ENCODE measurements around the gene NDRG3.
"Not testable (repeated sequence)": the region's sequence is repeated elsewhere in the genome, so short reads cannot be mapped to it uniquely, and the experiment has no call there.

Gene NDRG3

DNA sequence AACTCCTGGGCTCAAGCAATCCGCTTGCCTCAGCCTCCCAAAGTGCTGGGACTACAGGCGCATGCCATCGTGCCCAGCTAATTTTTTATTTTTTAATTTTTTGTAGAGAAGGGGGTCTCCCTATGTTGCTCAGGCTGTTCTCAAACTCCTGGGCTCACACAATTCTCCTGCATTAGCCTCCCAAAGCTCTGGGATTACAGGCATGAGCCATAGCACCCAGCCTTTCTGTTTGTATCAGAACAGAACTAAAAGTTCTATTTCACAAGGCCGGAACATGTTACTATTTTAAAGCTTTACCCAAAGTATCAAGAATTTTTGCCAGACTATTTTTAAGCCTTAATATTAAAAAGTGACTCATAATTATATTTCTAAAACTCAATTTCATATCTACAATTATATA, 42.4 kb downstream of the NDRG3 start:
- no peak overlapping the region for H3K4me2 ChIP-seq (ENCODE audit: low read depth, low read length, poor library complexity, severe bottlenecking)
- H2AFZ ChIP-seq (ENCODE audit: low read depth, low read length, severe bottlenecking), result no peak overlapping the region
- H3K9ac ChIP-seq (ENCODE audit: low read length), result no peak overlapping the region
- H3K27ac ChIP-seq (ENCODE audit: low read depth, low read length), result no peak overlapping the region
- no peaks in the 10 kb centered on the region for H3K9me3 ChIP-seq (ENCODE audit: insufficient read depth, low read length)
- no peak for TF ChIP-seq CTCF (IDR thresholded peaks at IDR 0.05; ENCODE audit: insufficient read depth, low read length, poor library complexity, severe bottlenecking)
- TF ChIP-seq EZH2phosphoT487 (conservative IDR thresholded peaks at IDR 0.05; ENCODE audit: low read length), result no peak
- H3K36me3 ChIP-seq (ENCODE audit: low read length), result no peaks in the 10 kb centered on the region
- no peaks in the 10 kb centered on the region for H3K9me2 ChIP-seq (replicated peaks; ENCODE audit: insufficient read depth, low read length)
- H4K20me1 ChIP-seq (ENCODE audit: low read depth, low read length), result no peaks in the 10 kb centered on the region
- no peak overlapping the region for H3K4me3 ChIP-seq (ENCODE audit: insufficient read depth, low read length, poor library complexity, severe bottlenecking)
- H3K27me3 ChIP-seq (ENCODE audit: low read length), result no peaks in the 10 kb centered on the region
- peaks cover 3% of the 10 kb centered on the region; the same call in 1 of the 2 replicates for H3F3A ChIP-seq (ENCODE audit: insufficient read depth)
- H3K79me2 ChIP-seq (ENCODE audit: insufficient read depth, low read length), result no peaks in the 10 kb centered on the region

DNA sequence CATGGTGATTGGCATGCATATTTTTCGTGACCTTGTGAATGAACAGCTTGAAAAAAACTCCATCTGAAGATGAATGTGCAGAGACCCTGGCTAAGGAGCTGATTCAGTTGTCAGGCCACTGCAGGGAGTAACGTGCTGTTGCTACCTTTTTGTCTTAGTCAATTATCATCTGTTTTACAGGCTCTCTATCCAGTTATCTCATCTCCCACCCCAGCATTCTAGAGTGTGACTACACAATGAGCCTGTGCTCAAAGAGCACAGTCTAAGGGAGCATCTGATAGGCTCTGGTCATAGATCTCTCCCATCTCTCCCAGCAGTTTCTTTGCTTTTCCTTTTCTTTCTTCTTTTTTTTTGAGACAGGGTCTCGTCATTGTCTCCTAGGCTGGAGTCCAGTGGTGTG, 45.5 kb downstream of the NDRG3 start:
- Histone ChIP-seq H4K20me1 (ENCODE audit: low read depth, low read length) (no peaks in the 10 kb centered on the region), H3K27ac (ENCODE audit: low read depth, low read length) (no peak overlapping the region), H3K36me3 (ENCODE audit: low read length) (no peaks in the 10 kb centered on the region), H3F3A (ENCODE audit: insufficient read depth) (peaks cover 3% of the 10 kb centered on the region; the same call in 1 of the 2 replicates), H2AFZ (ENCODE audit: low read depth, low read length, severe bottlenecking) (no peak overlapping the region), H3K4me2 (ENCODE audit: low read depth, low read length, poor library complexity, severe bottlenecking) (no peak overlapping the region), H3K79me2 (ENCODE audit: insufficient read depth, low read length) (no peaks in the 10 kb centered on the region), H3K9me2 (replicated peaks; ENCODE audit: insufficient read depth, low read length) (no peaks in the 10 kb centered on the region), H3K27me3 (ENCODE audit: low read length) (no peaks in the 10 kb centered on the region), H3K9me3 (ENCODE audit: insufficient read depth, low read length) (no peaks in the 10 kb centered on the region), H3K9ac (ENCODE audit: low read length) (no peak overlapping the region), H3K4me3 (ENCODE audit: insufficient read depth, low read length, poor library complexity, severe bottlenecking) (no peak overlapping the region)
- TF ChIP-seq CTCF (IDR thresholded peaks at IDR 0.05; ENCODE audit: insufficient read depth, low read length, poor library complexity, severe bottlenecking), result no peak
- TF ChIP-seq EZH2phosphoT487 (conservative IDR thresholded peaks at IDR 0.05; ENCODE audit: low read length), result no peak

DNA sequence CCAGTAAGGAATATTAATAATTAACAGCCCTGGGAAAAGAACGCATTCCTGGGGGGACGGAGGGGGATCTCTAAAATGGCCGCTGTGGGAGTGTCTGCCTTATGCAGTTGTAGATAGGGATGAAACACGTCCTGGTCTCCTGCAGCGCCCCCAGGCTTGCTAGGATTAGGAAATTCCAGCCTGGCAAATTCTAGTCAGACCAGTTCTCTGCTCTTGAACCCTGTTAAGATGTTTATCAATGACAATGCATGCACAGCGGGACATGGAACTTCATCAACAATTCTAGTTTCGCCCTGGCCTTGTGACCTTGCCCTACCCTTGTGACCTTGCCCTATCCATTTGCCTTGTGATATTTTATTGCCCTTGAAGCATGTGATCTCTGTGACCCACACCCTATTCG, 50.4 kb downstream of the NDRG3 start:
- H3K9me2 ChIP-seq (replicated peaks; ENCODE audit: insufficient read depth, low read length); H3K27me3 ChIP-seq (ENCODE audit: low read length); H3K79me2 ChIP-seq (ENCODE audit: insufficient read depth, low read length); H3K36me3 ChIP-seq (ENCODE audit: low read length); H3K9me3 ChIP-seq (ENCODE audit: insufficient read depth, low read length); H3K9ac ChIP-seq (ENCODE audit: low read length); H2AFZ ChIP-seq (ENCODE audit: low read depth, low read length, severe bottlenecking); H3K4me2 ChIP-seq (ENCODE audit: low read depth, low read length, poor library complexity, severe bottlenecking); H4K20me1 ChIP-seq (ENCODE audit: low read depth, low read length); H3K4me3 ChIP-seq (ENCODE audit: insufficient read depth, low read length, poor library complexity, severe bottlenecking); H3K27ac ChIP-seq (ENCODE audit: low read depth, low read length); H3F3A ChIP-seq (ENCODE audit: insufficient read depth): not testable (repeated sequence)

GRCh38 chr20:36688630-36689029, 57.3 kb downstream of the NDRG3 start:
- H3K36me3 ChIP-seq (ENCODE audit: low read length), result no peaks in the 10 kb centered on the region
- H3K9ac ChIP-seq (ENCODE audit: low read length), result no peak overlapping the region
- no peaks in the 10 kb centered on the region for H3F3A ChIP-seq (ENCODE audit: insufficient read depth)
- TF ChIP-seq CTCF (IDR thresholded peaks at IDR 0.05; ENCODE audit: insufficient read depth, low read length, poor library complexity, severe bottlenecking) (no peak), EZH2phosphoT487 (conservative IDR thresholded peaks at IDR 0.05; ENCODE audit: low read length) (no peak)
- no peaks in the 10 kb centered on the region for H3K79me2 ChIP-seq (ENCODE audit: insufficient read depth, low read length)
- H3K27ac ChIP-seq (ENCODE audit: low read depth, low read length), result no peak overlapping the region
- H3K27me3 ChIP-seq (ENCODE audit: low read length), result no peaks in the 10 kb centered on the region
- H2AFZ ChIP-seq (ENCODE audit: low read depth, low read length, severe bottlenecking), result no peak overlapping the region
- no peaks in the 10 kb centered on the region for H3K9me2 ChIP-seq (replicated peaks; ENCODE audit: insufficient read depth, low read length)
- H3K9me3 ChIP-seq (ENCODE audit: insufficient read depth, low read length), result no peaks in the 10 kb centered on the region
- H4K20me1 ChIP-seq (ENCODE audit: low read depth, low read length), result no peaks in the 10 kb centered on the region
- no peak overlapping the region for H3K4me3 ChIP-seq (ENCODE audit: insufficient read depth, low read length, poor library complexity, severe bottlenecking)
- no peak overlapping the region for H3K4me2 ChIP-seq (ENCODE audit: low read depth, low read length, poor library complexity, severe bottlenecking)
